Measurements from ENCODE around the gene MGA.

The MGA gene

DNA sequence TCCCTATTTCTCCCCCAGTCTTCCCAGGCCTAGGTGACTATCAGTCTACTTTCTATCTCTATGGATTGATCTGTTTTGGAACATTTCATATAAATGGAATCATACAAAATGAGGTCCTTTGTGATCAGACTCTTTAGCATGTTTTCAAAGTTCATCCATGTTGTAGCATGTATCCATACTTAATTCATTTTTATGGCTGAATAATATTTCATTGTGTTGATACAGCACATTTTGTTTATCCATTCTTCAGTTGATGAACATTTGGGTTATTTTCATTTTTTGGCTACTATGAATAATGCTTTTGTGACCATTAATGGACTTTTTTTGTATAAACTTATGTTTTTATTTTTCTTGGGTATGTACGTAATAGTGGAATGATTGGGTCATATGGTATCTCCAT, 19.2 kb upstream of the MGA start:
- TF ChIP-seq, protein P1, sequence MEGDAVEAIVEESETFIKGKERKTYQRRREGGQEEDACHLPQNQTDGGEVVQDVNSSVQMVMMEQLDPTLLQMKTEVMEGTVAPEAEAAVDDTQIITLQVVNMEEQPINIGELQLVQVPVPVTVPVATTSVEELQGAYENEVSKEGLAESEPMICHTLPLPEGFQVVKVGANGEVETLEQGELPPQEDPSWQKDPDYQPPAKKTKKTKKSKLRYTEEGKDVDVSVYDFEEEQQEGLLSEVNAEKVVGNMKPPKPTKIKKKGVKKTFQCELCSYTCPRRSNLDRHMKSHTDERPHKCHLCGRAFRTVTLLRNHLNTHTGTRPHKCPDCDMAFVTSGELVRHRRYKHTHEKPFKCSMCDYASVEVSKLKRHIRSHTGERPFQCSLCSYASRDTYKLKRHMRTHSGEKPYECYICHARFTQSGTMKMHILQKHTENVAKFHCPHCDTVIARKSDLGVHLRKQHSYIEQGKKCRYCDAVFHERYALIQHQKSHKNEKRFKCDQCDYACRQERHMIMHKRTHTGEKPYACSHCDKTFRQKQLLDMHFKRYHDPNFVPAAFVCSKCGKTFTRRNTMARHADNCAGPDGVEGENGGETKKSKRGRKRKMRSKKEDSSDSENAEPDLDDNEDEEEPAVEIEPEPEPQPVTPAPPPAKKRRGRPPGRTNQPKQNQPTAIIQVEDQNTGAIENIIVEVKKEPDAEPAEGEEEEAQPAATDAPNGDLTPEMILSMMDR (IDR thresholded peaks at IDR 0.05; ENCODE audit: insufficient read depth, low read depth, low read length, missing control alignments) = no peak
- no peak overlapping the region for H3K4me3 ChIP-seq (ENCODE audit: low read depth, low read length)
- DNase-seq (ENCODE audit: low read depth) = no peak

DNA sequence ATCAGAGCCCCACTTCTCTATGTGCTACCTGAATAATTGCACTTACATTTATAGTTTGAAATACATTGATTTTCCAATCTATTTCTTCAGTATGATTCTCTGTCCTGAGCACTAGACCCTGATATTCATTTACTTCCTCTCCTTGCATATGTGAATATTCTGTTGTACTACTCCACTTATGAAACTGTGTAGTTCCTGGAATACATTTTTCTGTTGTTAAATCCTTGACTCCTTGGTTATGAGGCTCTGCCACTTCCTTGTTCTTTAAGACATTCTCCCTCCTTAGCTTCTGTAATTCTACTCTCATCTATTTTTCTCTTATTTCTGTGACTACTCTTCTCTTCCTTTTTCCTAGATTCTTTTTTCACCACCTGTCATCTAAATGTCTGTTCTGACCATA, 12.9 kb upstream of the MGA start:
- DNase-seq (ENCODE audit: low read depth) = no peak
- TF ChIP-seq, protein P1 (IDR thresholded peaks at IDR 0.05; ENCODE audit: insufficient read depth, low read depth, low read length, missing control alignments) = no peak
- H3K4me3 ChIP-seq (ENCODE audit: low read depth, low read length) = no peak overlapping the region

DNA sequence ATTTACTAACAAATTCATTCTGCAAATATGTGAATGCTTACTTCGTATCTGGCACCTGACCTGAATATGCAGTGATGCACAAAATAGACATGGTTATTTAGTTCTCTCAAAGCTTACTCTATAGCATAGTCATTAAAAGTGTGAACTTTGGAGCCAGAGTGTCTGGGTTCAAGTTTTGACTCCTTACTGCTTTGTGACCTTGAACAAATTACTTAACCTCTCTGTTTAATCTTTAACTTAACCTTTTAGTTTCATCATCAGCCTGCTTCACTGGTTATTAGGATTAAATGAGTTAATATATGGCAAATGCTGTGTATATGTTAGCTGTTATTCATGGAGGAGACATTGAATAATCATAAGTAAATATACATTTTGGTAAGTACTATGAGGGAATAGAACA, 12.1 kb upstream of the MGA start:
- TF ChIP-seq, protein P1 (IDR thresholded peaks at IDR 0.05; ENCODE audit: insufficient read depth, low read depth, low read length, missing control alignments) = no peak
- H3K4me3 ChIP-seq (ENCODE audit: low read depth, low read length) = no peak overlapping the region
- no peak for DNase-seq (ENCODE audit: low read depth)

DNA sequence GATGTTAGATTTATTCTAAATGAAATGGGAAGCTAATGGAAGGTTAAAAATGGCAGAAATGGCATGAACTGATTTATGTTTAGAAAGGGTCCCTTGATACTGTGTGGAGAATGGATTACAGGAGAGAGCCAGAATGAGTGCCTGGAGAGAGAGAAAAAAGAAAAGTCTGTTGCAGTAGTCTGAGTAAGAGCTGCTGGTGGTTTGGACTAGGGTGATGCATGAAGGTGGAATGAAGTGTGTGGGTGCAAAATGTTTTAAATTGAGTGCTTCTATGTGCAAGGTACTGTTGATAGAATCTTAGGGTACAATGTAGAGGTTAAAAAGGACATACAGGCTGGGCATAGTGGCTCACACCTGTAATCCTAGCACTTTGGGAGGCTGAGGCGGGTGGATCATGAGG, 11.4 kb upstream of the MGA start:
- no peak for DNase-seq (ENCODE audit: low read depth)
- TF ChIP-seq, protein P1 (IDR thresholded peaks at IDR 0.05; ENCODE audit: insufficient read depth, low read depth, low read length, missing control alignments) = no peak
- no peak overlapping the region for H3K4me3 ChIP-seq (ENCODE audit: low read depth, low read length)

GRCh38 chr15:41650806-41651205, 9.4 kb upstream of the MGA start:
- no peak for DNase-seq (ENCODE audit: low read depth)
- TF ChIP-seq, protein P1 (IDR thresholded peaks at IDR 0.05; ENCODE audit: insufficient read depth, low read depth, low read length, missing control alignments) = no peak
- no peak overlapping the region for H3K4me3 ChIP-seq (ENCODE audit: low read depth, low read length)

DNA sequence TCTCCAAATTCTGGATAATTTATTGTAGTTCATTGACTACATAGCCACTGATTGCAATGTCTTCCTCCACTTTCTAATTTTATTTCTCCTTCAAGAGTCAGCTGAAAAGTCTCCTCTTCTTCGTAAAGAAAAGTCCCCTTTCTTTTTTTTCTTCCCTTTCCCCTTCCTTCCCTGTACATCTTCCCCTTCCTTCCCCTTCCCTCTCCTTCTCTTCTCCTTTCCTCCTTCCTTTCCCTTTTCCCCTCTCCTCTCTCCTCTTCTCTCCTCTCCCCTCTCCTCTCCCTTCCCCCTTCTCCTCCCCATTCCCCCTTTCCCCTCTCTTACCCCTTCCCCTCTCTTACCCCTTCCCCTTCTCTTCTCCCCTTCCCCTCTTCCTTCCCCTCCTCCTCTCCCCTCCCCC, 8.8 kb upstream of the MGA start:
- TF ChIP-seq, protein P1 (IDR thresholded peaks at IDR 0.05; ENCODE audit: insufficient read depth, low read depth, low read length, missing control alignments) = no peak
- H3K4me3 ChIP-seq (ENCODE audit: low read depth, low read length) = no peak overlapping the region
- DNase-seq (ENCODE audit: low read depth) = no peak

GRCh38 chr15:41653760-41654159, 6.4 kb upstream of the MGA start:
- no peak overlapping the region for H3K4me3 ChIP-seq (ENCODE audit: low read depth, low read length)
- TF ChIP-seq, protein P1 (IDR thresholded peaks at IDR 0.05; ENCODE audit: insufficient read depth, low read depth, low read length, missing control alignments) = no peak
- DNase-seq (ENCODE audit: low read depth) = no peak

All from GM12865 (cell line).